NCI-H2196 treated with DMSO at 0.1 percent for 48 hours (cell line): Measurements from ENCODE around the gene TMEM139.

Experiments used
- DNase-seq: peaks from one replicate; lab custom pipeline; 2025; ENCODE audit not compliant: unreplicated experiment; lab: John Stamatoyannopoulos, UW

TMEM139 gene

GRCh38 chr7:143284591-143285469 lies at the start of gene TMEM139:
Gene TMEM139, plus strand, starts transcription at chr7:143284958. Its CDS starts 1,000 bp downstream, at chr7:143285958.
- no peak for DNase-seq

- DNase-seq = no peak
Observed at GRCh38 chr7:143235561-143235960, 49.2 kb upstream of the TMEM139 start.

GRCh38 chr7:143236408-143236990 lies 48.3 kb upstream of the TMEM139 start:
- no peak for DNase-seq

GRCh38 chr7:143237366-143237765 lies 47.4 kb upstream of the TMEM139 start:
- no peak for DNase-seq

- no peak for DNase-seq
Observed at GRCh38 chr7:143238289-143238980, 46.3 kb upstream of the TMEM139 start.

- DNase-seq = no peak
Observed at GRCh38 chr7:143239813-143240212, 44.9 kb upstream of the TMEM139 start.

GRCh38 chr7:143240291-143241168 lies 44.2 kb upstream of the TMEM139 start:
- DNase-seq = peak; percentile 53

- DNase-seq = no peak
Observed at GRCh38 chr7:143242306-143242705, 42.5 kb upstream of the TMEM139 start.

- no peak for DNase-seq
Observed at GRCh38 chr7:143243111-143243510, 41.6 kb upstream of the TMEM139 start.

- no peak for DNase-seq
Observed at GRCh38 chr7:143243614-143244013, 41.1 kb upstream of the TMEM139 start.

- DNase-seq = no peak
Observed at GRCh38 chr7:143244321-143244720, 40.4 kb upstream of the TMEM139 start.

GRCh38 chr7:143245123-143245522 lies 39.6 kb upstream of the TMEM139 start:
- no peak for DNase-seq

GRCh38 chr7:143247372-143247771 lies 37.4 kb upstream of the TMEM139 start:
- DNase-seq = no peak

- DNase-seq = no peak
Observed at GRCh38 chr7:143248761-143249354, 35.9 kb upstream of the TMEM139 start.

- DNase-seq = no peak
Observed at GRCh38 chr7:143250199-143250598, 34.6 kb upstream of the TMEM139 start.

- no peak for DNase-seq
Observed at GRCh38 chr7:143250822-143251221, 33.9 kb upstream of the TMEM139 start.

- DNase-seq = no peak
Observed at GRCh38 chr7:143252006-143252405, 32.8 kb upstream of the TMEM139 start.

- DNase-seq = no peak
Observed at GRCh38 chr7:143255564-143255963, 29.2 kb upstream of the TMEM139 start.

- DNase-seq = no peak
Observed at GRCh38 chr7:143256325-143256724, 28.4 kb upstream of the TMEM139 start.

- no peak for DNase-seq
Observed at GRCh38 chr7:143256932-143257331, 27.8 kb upstream of the TMEM139 start.
